H9 (cell line): ENCODE results near the gene DDX59. TPM values are rescaled to one million over a fixed set of nuclear protein-coding genes. Genes with fewer than 3 reads are reported as not detected.

Source experiments
- DNase-seq: peaks from one replicate; pipeline ENCODE4 v3.0.0-alpha.2; 2017
- H2AFZ ChIP-seq: one replicate; pipeline ENCODE4 v1.6.1; 2013; ENCODE audit warnings: mild to moderate bottlenecking, low read length, control low read depth, moderate library complexity
- H2AK5ac ChIP-seq: 2 replicates; pipeline ENCODE4 v1.6.1; 2013; ENCODE audit warnings: low read length, control low read depth, mixed read lengths; ENCODE audit not compliant: insufficient read length
- H2BK120ac ChIP-seq: one replicate; pipeline ENCODE4 v1.6.1; 2013; ENCODE audit warnings: low read depth, mild to moderate bottlenecking, low read length, control low read depth, inconsistent platforms; ENCODE audit not compliant: poor library complexity, severe bottlenecking
- H2BK12ac ChIP-seq: 2 replicates; pipeline ENCODE4 v1.6.1; 2013; ENCODE audit warnings: low read length, control low read depth, mixed read lengths, low read depth; ENCODE audit not compliant: insufficient read length
- H2BK15ac ChIP-seq: 2 replicates; pipeline ENCODE4 v1.6.1; 2013; ENCODE audit warnings: low read depth, low read length, control low read depth
- H2BK20ac ChIP-seq: one replicate; pipeline ENCODE4 v1.6.1; 2013; ENCODE audit warnings: low read depth, mild to moderate bottlenecking, low read length, control low read depth, inconsistent platforms; ENCODE audit not compliant: poor library complexity, severe bottlenecking
- H2BK5ac ChIP-seq: 2 replicates; pipeline ENCODE4 v1.6.1; 2013; ENCODE audit warnings: low read length, control low read depth, mixed read lengths; ENCODE audit not compliant: insufficient read length
- H3K14ac ChIP-seq: 2 replicates; pipeline ENCODE4 v1.6.1; 2013; ENCODE audit warnings: low read length, control low read depth; ENCODE audit not compliant: insufficient read depth
- H3K18ac ChIP-seq: 2 replicates; pipeline ENCODE4 v1.6.1; 2013; ENCODE audit warnings: low read depth, mild to moderate bottlenecking, mixed read lengths, low read length, control low read depth; ENCODE audit not compliant: insufficient read length
- H3K23ac ChIP-seq: 2 replicates; pipeline ENCODE4 v1.6.1; 2013; ENCODE audit warnings: low read length, control low read depth, mixed read lengths, low read depth; ENCODE audit not compliant: insufficient read length
- H3K23me2 ChIP-seq: 2 replicates; pipeline ENCODE4 v1.6.1; 2013; ENCODE audit warnings: low read depth, mild to moderate bottlenecking, mixed read lengths, low read length, control low read depth; ENCODE audit not compliant: insufficient read length, poor library complexity, severe bottlenecking
- H3K27ac ChIP-seq: 2 replicates; pipeline ENCODE4 v1.5.1; 2013; ENCODE audit warnings: low read length, control low read depth, mixed read lengths, low read depth; ENCODE audit not compliant: insufficient read length
- H3K27me3 ChIP-seq: 2 replicates; pipeline ENCODE4 v1.6.1; 2013; ENCODE audit warnings: low read length, control low read depth, inconsistent platforms; ENCODE audit not compliant: insufficient read depth
- H3K4ac ChIP-seq: 2 replicates; pipeline ENCODE4 v1.6.1; 2013; ENCODE audit warnings: low read depth, mild to moderate bottlenecking, control low read depth, inconsistent platforms, low read length, moderate library complexity
- H3K4me1 ChIP-seq: 2 replicates; pipeline ENCODE4 v1.6.1; 2013; ENCODE audit warnings: low read length, control low read depth, inconsistent platforms; ENCODE audit not compliant: insufficient read depth
- H3K4me2 ChIP-seq: 2 replicates; pipeline ENCODE4 v1.6.1; 2013; ENCODE audit warnings: low read length, control low read depth, mixed read lengths; ENCODE audit not compliant: insufficient read length, insufficient read depth
- H3K56ac ChIP-seq: 2 replicates; pipeline ENCODE4 v1.6.1; 2013; ENCODE audit warnings: low read depth, mild to moderate bottlenecking, mixed read lengths, low read length, control low read depth; ENCODE audit not compliant: insufficient read length
- H3K79me1 ChIP-seq: 2 replicates; pipeline ENCODE4 v1.6.1; 2013; ENCODE audit warnings: low read depth, mild to moderate bottlenecking, moderate library complexity, low read length, control low read depth, inconsistent platforms; ENCODE audit not compliant: insufficient read depth, poor library complexity, severe bottlenecking
- H3K79me2 ChIP-seq: 2 replicates; pipeline ENCODE4 v1.6.1; 2013; ENCODE audit warnings: low read length, control low read depth, inconsistent platforms; ENCODE audit not compliant: insufficient read depth
- H3K9ac ChIP-seq: 2 replicates; pipeline ENCODE4 v1.6.1; 2013; ENCODE audit warnings: low read length, control low read depth, mixed read lengths; ENCODE audit not compliant: insufficient read length; ENCODE audit errors: extremely low read depth
- H3K9me3 ChIP-seq: one replicate; pipeline ENCODE4 v1.6.1; 2013; ENCODE audit warnings: low read depth, low read length, inconsistent platforms; ENCODE audit not compliant: control insufficient read depth
- H3T11ph ChIP-seq: one replicate; pipeline ENCODE4 v1.6.1; 2013; ENCODE audit warnings: mild to moderate bottlenecking, low read length, control low read depth, inconsistent platforms
- H4K20me1 ChIP-seq: one replicate; pipeline ENCODE4 v1.6.1; 2013; ENCODE audit not compliant: control insufficient read depth, insufficient read length, insufficient read depth
- H4K5ac ChIP-seq: 2 replicates; pipeline ENCODE4 v1.6.1; 2013; ENCODE audit warnings: low read depth, mild to moderate bottlenecking, mixed read lengths, low read length, control low read depth; ENCODE audit not compliant: insufficient read length
- H4K8ac ChIP-seq: replicated peaks from 2 replicates; pipeline ENCODE4 v1.6.1; 2013; ENCODE audit warnings: low read length, control low read depth, mixed read lengths, low read depth; ENCODE audit not compliant: insufficient read length
- H4K91ac ChIP-seq: 2 replicates; pipeline ENCODE4 v1.6.1; 2013; ENCODE audit warnings: low read depth, mild to moderate bottlenecking, moderate library complexity, mixed read lengths, low read length, control low read depth; ENCODE audit not compliant: insufficient read length
- H3K27ac Mint-ChIP-seq, 3 experiments: 2 replicates in 2 of 3; 3 replicates in 1 of 3; pipeline ENCODE4 v1.8.0; 2020 to 2021; ENCODE audit warnings: mixed read lengths in 3 of 3, mild to moderate bottlenecking in 1 of 3, moderate library complexity in 1 of 3
- H3K27me3 Mint-ChIP-seq: 2 replicates; pipeline ENCODE4 v1.8.0; 2021; ENCODE audit warnings: low read depth, mild to moderate bottlenecking, moderate library complexity, mixed read lengths
- H3K36me3 Mint-ChIP-seq, 3 experiments: 2 replicates in 2 of 3; 3 replicates in 1 of 3; pipeline ENCODE4 v1.8.0; 2020 to 2021; ENCODE audit warnings: low read depth in 3 of 3, mixed read lengths in 3 of 3; ENCODE audit not compliant: insufficient read depth in 1 of 3
- H3K4me1 Mint-ChIP-seq, 2 experiments: 2 replicates each; pipeline ENCODE4 v1.8.0; 2020; ENCODE audit warnings: mixed read lengths in 2 of 2
- H3K4me3 Mint-ChIP-seq, 2 experiments: 2 replicates in 1 of 2; 3 replicates in 1 of 2; pipeline ENCODE4 v1.8.0; 2020 to 2021; ENCODE audit warnings: mild to moderate bottlenecking in 2 of 2, mixed read lengths in 2 of 2, moderate library complexity in 1 of 2
- H3K9me3 Mint-ChIP-seq, 2 experiments: 2 replicates in 1 of 2; 3 replicates in 1 of 2; pipeline ENCODE4 v1.8.0; 2020; ENCODE audit warnings: mild to moderate bottlenecking in 2 of 2, mixed read lengths in 2 of 2, moderate library complexity in 1 of 2
- WGBS: extraction: QIAGEN DNeasy Blood & Tissue Kit; methylation state at CpG from one replicate; pipeline ENCODE4 v1.1.7; 2013; ENCODE audit warnings: missing lambda C conversion rate, low lambda C conversion rate, mixed read lengths; ENCODE audit not compliant: insufficient read length; ENCODE audit errors: extremely low coverage; 5-methylcytosine and 5-hydroxymethylcytosine counted together
- total RNA-seq: library from RNA; stranded (reverse); gene quantifications from 2 replicates; pipeline ENCODE4 v1.2.1, GENCODE V29; 2021
- TF ChIP-seq, protein P1 (sequence below): fragments of 200-600 bp; sonication (generic); conservative IDR thresholded peaks from 3 replicates; pipeline ENCODE4 v1.8.0; 2021; ENCODE audit warnings: antibody characterized with exemption, mild to moderate bottlenecking

The DDX59 gene
- total RNA-seq, 1 experiment from 2014 or later: 14.0 TPM

DNA sequence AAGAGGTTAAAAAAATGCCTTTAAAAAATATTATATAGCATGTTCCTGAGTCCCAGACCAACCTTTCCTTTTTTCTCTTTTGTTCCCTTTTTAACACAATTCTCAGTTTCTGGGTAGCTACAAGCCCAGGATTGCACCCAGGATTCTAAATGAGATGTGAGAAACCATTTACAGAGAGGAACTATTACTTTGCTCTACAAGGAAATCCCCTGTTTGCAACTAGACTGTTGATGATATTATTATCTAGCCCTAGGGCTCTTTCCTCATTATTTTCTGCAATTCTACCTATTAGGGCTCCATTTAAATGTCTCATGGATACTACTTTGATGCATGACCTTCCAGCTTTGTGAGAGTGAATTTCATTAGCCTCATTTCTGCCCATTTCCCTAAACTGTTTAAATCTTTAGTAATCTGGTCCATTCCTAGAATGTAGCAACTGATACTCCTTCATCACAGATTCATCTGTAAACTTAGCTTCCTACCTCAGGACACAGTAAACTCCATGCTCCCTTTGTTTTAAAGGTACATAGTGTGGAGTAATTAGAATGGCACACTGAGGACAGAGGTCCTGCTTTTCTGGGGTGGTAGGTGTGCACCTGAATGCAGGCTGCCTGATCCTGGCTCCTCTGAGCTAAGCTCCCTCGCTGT, 42.0 kb downstream of the DDX59 start:
- no CpG with 5 or more reads among the region's 1 CpG for WGBS
- H3K27me3 Mint-ChIP-seq: no peaks in the 10 kb centered on the region; the same call in 1 of the 2 replicates
- Histone ChIP-seq H3K18ac (no peak overlapping the region), H3K14ac (no peak overlapping the region), H4K91ac (no peak overlapping the region), H2BK120ac (no peak overlapping the region), H3K4me2 (no peak overlapping the region), H3K4me1 (peaks cover 6% of the 10 kb centered on the region), H3K79me1 (no peaks in the 10 kb centered on the region), H3K23ac (no peak overlapping the region), H3K79me2 (no peaks in the 10 kb centered on the region), H2BK12ac (no peak overlapping the region), H3K56ac (no peak overlapping the region), H2AFZ (no peak overlapping the region), H4K5ac (no peak overlapping the region), H4K8ac (no peak overlapping the region), H3K4ac (no peak overlapping the region), H3K27ac (no peak overlapping the region), H3T11ph (no peak overlapping the region), H2BK5ac (no peak overlapping the region), H3K9ac (no peak overlapping the region), H3K27me3 (no peaks in the 10 kb centered on the region), H3K9me3 (no peaks in the 10 kb centered on the region), H2BK15ac (no peak overlapping the region), H4K20me1 (no peaks in the 10 kb centered on the region), H2AK5ac (no peak overlapping the region), H3K23me2 (no peaks in the 10 kb centered on the region), H2BK20ac (no peak overlapping the region)
- no peaks in the 10 kb centered on the region for H3K9me3 Mint-ChIP-seq
- TF ChIP-seq, protein P1, sequence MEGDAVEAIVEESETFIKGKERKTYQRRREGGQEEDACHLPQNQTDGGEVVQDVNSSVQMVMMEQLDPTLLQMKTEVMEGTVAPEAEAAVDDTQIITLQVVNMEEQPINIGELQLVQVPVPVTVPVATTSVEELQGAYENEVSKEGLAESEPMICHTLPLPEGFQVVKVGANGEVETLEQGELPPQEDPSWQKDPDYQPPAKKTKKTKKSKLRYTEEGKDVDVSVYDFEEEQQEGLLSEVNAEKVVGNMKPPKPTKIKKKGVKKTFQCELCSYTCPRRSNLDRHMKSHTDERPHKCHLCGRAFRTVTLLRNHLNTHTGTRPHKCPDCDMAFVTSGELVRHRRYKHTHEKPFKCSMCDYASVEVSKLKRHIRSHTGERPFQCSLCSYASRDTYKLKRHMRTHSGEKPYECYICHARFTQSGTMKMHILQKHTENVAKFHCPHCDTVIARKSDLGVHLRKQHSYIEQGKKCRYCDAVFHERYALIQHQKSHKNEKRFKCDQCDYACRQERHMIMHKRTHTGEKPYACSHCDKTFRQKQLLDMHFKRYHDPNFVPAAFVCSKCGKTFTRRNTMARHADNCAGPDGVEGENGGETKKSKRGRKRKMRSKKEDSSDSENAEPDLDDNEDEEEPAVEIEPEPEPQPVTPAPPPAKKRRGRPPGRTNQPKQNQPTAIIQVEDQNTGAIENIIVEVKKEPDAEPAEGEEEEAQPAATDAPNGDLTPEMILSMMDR: no peak
- H3K4me3 Mint-ChIP-seq: no peak overlapping the region
- H3K36me3 Mint-ChIP-seq: no peaks in the 10 kb centered on the region
- DNase-seq: no peak
- H3K27ac Mint-ChIP-seq: no peak overlapping the region
- H3K4me1 Mint-ChIP-seq: peaks cover 7 to 12% of the 10 kb centered on the region in 2 experiments
